ENCODE measurements around the gene UNC5B.

UNC5B gene

DNA sequence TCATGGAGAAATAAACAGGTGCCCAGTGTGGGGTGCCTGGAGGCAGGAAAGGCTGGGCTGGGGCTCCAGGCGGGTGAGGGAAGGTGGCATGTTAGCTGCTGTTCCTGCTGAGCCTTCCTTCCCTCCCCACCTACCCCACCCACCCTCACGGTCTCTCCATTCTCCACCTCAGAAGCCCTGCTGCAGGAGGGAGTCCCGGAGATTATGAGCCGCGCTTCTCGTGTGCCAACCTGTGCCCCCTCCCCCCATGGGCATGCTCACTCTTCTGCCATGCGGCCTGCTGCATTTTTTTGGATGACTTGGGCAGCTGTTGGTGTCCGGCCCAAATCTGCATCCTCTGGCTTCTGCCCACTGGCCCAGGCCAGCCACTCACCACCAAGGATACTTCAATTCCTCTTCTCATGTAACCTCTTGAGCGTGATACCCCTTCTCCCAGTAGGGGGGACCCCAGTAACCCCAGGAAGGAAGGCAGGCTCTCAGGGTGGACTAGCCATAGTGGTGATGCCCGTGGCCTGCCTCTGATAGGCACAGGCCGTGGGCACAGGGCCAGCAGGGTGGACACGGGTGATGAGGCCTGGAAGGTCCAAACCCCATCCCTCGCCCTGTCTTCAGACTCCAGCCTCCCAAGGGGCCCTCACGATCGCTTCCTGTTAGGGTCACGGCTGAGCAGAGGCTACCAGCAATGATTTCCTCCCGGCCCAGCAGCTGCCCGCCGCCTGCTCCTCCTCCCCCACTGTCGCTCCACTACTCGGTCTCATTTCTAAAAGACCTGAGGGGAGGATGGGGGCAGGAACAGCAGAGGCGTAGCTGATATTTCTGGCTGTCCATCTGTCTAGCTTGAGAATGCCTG lies 27.8 kb downstream of the UNC5B start:
- no peak for DNase-seq (ENCODE audit: low read depth in 2 of 2)

- DNase-seq (ENCODE audit: low read depth in 2 of 2), result no peak
Observed at GRCh38 chr10:71241114-71241829, 28.9 kb downstream of the UNC5B start.

- no peak for DNase-seq (ENCODE audit: low read depth in 2 of 2)
Observed at GRCh38 chr10:71241830-71242621, 29.7 kb downstream of the UNC5B start.

DNA sequence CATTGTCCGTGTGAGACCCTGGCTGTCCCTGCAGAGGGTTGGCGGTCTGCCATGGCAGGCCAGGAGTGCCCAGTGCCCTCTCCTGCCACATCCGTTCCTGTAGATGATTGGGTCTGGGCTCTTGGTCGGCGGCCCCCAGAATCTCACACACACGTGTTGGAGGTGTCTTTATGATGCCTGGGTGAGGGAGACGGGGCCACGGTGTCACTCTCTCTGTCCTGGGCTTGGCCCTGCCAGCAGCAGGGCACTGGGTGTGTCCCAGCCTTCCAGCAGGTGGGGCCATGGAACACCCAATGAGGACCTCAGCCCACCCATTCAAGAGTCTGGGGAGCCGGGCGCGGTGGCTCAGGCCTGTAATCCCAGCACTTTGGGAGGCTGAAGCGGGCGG lies 30.2 kb downstream of the UNC5B start:
- no peak for DNase-seq (ENCODE audit: low read depth in 2 of 2)

GRCh38 chr10:71243756-71244395 lies 31.5 kb downstream of the UNC5B start:
- no peak for DNase-seq (ENCODE audit: low read depth in 2 of 2)

DNA sequence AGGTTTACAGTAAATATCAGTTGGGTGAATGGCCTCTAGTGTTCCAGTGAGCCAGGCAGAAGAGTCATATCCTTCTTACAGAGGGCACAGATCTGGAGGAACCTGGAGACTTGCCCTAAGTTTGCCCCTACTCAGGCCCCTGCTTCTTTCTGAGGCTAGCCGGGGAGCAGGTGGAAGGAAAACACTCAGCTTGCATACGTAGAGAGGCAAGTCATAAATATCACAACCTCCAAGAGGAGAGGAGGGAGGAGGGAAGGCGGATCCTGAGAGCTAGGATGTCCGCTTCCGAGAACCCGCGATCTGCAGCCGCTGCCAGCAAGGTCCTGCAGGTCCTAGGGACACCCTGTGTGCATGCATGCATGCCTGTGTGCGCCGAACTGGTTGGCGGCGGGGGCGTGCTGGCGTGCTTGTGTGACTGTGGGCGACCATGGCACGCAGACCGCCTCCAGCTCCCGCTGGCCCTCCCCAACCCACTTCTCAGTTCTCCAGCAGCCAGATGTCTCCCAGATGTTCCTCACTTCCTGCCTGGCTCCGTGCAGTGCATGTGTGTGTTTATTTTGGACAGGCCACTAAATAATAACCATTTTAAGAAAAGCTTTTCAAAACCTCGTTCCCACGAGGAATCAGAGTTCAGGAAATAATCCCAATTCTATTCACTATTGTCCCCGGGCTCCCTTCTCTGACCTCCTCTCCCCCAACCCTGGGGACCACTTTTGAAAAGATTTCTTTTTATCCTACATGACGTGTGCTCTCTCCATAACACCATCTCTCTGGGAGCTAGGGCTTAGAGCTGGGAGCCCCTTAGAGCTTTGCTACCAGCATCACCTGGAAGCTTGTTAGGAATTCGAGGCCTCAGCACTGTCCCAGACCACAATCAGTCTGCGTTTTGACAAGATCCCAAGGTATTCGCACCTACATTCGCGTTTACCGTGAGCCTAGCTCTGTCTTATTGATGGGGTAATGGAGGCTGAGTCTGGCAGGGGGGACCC lies 32.4 kb downstream of the UNC5B start:
- no peak for DNase-seq (ENCODE audit: low read depth in 2 of 2)

DNA sequence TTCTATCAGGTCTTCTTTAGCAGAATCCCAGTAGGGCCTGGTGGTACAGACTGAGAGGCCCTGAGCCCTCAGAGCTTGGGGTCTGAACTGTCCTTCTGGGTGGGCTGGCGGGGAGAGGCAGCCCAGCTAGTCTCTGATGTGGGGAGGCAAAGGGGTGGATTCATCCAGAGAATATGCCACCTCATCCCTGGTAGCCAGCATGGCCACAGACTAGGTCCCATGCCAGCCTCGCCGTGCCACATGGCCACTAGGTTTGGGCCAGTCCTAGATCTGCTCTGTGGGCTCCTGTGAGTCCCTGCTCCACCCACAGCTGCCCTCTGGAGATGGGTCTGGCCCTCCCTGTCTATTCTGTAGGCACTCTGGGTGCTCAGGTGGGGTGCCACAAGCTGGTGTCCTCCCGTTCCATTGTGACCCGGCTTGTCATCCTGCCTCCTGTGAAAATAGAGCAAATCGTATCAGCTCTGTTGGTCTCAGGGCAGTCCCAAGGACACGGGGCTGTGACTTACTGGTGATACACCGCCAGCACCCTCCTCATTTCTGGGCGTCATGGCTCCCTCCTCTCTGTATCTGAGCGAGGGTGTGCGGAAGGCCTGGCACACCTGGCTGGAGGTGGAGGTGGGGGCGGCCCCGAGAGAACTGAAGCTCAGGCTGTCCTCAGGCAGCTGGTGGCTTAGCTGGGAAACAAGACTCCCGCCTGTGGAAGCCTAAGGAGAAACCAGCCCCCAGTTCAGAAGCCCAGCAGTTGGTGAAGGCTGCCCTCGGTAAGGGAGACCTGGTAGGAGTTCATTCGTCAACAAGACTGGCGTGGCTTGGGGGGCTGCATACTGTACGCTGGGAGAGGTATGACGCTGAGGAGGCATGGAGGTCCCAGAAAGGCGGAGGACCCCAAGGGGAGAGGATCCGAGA lies 33.3 kb downstream of the UNC5B start:
- DNase-seq (ENCODE audit: low read depth in 2 of 2), result no peak

DNA sequence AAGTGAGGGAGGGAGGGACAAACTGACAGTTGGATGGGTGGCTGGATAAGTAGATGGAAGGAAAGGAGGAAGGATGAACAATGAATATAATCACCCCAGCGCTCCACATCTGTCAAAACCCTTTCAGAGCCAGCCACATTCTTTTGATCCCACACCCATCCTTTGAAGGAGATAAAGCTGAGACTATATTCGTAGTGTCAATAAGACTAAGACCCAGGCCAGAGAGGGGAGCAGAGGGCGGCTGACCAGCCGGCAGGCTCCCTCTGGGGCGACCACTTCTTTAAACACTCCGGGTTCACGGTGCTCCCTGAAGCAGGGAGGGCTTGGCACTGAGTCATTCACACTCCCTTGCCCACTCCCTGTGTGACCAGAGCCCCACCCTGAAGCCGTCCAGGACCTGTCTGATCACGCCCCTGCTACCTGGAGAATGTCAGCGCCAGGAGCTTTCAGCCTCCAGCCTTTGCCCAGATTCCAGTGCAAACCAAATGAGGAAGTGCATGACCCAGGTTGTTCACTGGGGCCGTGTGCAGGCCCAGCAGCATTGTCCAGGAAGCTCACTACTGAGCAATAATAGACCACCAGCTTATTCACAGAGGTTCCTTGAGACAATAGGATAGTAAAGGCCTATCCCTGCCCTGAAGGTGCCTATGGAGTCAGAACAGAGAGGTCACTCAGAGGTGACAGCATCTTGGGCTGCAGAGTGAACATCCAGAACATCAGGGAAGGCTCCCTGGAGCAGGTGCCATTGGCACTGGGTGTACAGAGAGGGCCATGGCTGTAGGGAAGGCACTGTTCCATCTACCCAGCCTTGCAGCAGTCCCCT lies 34.4 kb downstream of the UNC5B start:
- DNase-seq (ENCODE audit: low read depth in 2 of 2), result no peak

GRCh38 chr10:71247414-71247705 lies 35.0 kb downstream of the UNC5B start:
- no peak for DNase-seq (ENCODE audit: low read depth in 2 of 2)

GRCh38 chr10:71247804-71248203 lies 35.4 kb downstream of the UNC5B start:
- no peak for DNase-seq (ENCODE audit: low read depth in 2 of 2)

- DNase-seq (ENCODE audit: low read depth in 2 of 2), result no peak
Observed at GRCh38 chr10:71248210-71248609, 35.8 kb downstream of the UNC5B start.

DNA sequence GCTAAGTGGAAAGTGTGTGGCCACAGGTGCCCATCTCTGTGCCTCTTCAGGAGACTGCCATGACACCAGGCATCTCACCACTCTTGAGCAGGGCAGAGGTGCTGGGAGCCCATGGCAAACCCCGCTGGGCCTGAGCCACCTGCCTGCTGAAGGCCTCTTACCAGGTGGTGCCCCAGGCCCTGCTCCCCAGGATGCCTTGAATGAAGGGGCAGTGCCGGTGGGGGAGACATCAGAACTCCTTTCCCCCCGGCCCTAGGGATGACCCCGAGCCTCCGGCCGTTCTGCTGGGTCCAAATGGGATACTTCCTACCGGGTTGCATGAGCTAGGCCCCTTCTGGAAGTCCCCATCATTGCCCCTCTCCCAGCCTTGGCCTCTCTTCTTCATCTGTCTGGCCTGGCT lies 37.6 kb downstream of the UNC5B start:
- no peak for DNase-seq (ENCODE audit: low read depth in 2 of 2)

DNA sequence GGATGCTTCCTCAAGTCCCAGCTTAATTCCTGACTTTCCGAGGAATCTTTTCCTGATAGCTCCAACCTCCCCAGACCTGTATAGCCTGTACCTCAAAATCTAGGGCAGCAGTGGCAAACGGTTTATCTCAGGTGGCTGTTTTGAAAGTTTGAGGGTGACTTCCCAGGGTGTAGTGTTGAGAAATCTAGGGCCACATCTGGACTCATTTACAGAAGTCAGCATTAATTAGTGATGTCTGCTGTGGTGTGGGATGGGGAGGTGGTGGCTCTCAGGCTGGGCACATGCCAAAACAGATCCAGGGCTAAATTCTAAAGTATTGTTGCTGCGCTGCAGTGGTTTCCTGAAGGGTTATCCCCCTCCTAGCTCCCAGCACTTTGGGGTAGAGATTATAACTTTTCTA lies 38.0 kb downstream of the UNC5B start:
- DNase-seq (ENCODE audit: low read depth in 2 of 2), result no peak

DNA sequence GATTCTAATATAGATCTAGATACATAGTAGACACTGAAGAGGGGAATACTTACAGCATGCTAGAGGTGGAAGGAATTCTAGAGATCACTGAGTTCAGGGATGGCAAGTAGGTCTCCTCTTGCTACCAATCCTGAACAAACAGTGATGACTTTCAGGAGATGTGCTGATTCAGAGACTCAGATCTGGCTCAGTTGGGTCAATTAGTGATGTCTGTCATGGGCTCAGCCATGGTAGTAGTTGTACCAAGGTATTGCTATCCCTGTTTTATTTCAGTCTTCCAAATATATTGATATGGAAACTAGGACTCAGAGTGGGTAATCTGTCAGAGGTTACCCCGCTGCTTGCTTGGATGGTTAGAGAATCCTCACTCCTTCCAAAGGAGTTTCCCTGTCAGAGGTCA lies 38.5 kb downstream of the UNC5B start:
- DNase-seq (ENCODE audit: low read depth in 2 of 2), result no peak

DNA sequence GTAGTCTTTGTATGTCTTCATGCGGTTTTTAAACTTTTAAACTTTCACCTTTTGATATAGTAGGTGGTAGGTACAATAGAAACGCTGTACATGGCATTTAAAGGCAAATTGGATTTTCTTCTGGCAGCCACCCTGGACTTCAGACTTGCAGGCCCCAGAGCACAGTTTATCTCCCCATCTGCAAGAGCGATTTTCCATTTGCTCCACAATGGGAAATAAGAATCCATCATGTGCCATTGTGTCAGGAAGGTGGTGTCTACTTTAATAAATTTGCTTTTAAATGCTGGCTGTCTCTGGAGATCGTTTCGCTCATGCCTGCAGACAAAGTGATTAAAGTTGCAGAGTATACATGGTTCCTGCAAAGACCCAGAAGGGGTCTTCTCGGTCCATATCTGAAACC lies 38.9 kb downstream of the UNC5B start:
- DNase-seq (ENCODE audit: low read depth in 2 of 2), result no peak

GRCh38 chr10:71252220-71252619 lies 39.9 kb downstream of the UNC5B start:
- no peak for DNase-seq (ENCODE audit: low read depth in 2 of 2)

GRCh38 chr10:71253981-71254818 lies 41.8 kb downstream of the UNC5B start:
- DNase-seq (ENCODE audit: low read depth in 2 of 2), result no peak

Data from stimulated activated CD8-positive, alpha-beta memory T cell treated with anti-CD3 and anti-CD28 coated beads, Interleukin-7, amount 100 ng/mL, for 1 hour (primary cell).